ENCODE results near the gene LRP1B.

DNA sequence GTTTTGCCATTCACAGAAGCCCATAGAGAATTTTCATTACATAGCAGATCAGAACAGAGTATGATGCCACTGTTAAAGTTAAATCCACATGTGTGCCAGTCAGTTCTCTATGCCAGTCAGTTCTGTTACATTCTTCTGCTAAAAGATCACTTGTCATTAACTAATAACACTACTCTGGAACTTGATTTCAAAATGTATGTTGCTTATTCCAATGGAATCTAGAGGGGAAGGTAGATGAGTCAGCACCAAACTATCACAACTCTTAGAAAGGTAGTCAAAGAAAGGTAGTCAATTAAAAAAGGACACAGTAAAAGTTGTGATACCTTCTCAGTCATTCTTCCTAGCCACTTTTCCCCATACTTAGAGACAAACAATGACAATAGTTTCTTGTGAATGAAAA, 1214.4 kb downstream of the LRP1B start:
- TF ChIP-seq CEBPB (IDR thresholded peaks at IDR 0.05) (no peak), RAD21 (IDR thresholded peaks at IDR 0.05; ENCODE audit: low read depth) (no peak), EP300 (IDR thresholded peaks at IDR 0.05; ENCODE audit: borderline replicate concordance) (no peak), YY1 (IDR thresholded peaks at IDR 0.05; ENCODE audit: low read depth) (no peak), ZBTB7A (IDR thresholded peaks at IDR 0.05; ENCODE audit: low read depth) (no peak), TAF1 (IDR thresholded peaks at IDR 0.05; ENCODE audit: low read depth) (no peak), TCF12 (IDR thresholded peaks at IDR 0.05; ENCODE audit: low read depth) (no peak), FOXM1 (IDR thresholded peaks at IDR 0.05; ENCODE audit: borderline replicate concordance, low read depth) (no peak), CREB1 (IDR thresholded peaks at IDR 0.05; ENCODE audit: low read depth) (no peak), TEAD4 (IDR thresholded peaks at IDR 0.05) (no peak), NFIC (IDR thresholded peaks at IDR 0.05) (no peak)
- TF ChIP-seq, protein P1, sequence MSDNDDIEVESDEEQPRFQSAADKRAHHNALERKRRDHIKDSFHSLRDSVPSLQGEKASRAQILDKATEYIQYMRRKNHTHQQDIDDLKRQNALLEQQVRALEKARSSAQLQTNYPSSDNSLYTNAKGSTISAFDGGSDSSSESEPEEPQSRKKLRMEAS (IDR thresholded peaks at IDR 0.05): no peak
- TF ChIP-seq, protein P2, sequence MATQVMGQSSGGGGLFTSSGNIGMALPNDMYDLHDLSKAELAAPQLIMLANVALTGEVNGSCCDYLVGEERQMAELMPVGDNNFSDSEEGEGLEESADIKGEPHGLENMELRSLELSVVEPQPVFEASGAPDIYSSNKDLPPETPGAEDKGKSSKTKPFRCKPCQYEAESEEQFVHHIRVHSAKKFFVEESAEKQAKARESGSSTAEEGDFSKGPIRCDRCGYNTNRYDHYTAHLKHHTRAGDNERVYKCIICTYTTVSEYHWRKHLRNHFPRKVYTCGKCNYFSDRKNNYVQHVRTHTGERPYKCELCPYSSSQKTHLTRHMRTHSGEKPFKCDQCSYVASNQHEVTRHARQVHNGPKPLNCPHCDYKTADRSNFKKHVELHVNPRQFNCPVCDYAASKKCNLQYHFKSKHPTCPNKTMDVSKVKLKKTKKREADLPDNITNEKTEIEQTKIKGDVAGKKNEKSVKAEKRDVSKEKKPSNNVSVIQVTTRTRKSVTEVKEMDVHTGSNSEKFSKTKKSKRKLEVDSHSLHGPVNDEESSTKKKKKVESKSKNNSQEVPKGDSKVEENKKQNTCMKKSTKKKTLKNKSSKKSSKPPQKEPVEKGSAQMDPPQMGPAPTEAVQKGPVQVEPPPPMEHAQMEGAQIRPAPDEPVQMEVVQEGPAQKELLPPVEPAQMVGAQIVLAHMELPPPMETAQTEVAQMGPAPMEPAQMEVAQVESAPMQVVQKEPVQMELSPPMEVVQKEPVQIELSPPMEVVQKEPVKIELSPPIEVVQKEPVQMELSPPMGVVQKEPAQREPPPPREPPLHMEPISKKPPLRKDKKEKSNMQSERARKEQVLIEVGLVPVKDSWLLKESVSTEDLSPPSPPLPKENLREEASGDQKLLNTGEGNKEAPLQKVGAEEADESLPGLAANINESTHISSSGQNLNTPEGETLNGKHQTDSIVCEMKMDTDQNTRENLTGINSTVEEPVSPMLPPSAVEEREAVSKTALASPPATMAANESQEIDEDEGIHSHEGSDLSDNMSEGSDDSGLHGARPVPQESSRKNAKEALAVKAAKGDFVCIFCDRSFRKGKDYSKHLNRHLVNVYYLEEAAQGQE (IDR thresholded peaks at IDR 0.05; ENCODE audit: low read depth): no peak
- TF ChIP-seq, protein P3, sequence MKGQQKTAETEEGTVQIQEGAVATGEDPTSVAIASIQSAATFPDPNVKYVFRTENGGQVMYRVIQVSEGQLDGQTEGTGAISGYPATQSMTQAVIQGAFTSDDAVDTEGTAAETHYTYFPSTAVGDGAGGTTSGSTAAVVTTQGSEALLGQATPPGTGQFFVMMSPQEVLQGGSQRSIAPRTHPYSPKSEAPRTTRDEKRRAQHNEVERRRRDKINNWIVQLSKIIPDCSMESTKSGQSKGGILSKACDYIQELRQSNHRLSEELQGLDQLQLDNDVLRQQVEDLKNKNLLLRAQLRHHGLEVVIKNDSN (IDR thresholded peaks at IDR 0.05): no peak

Data from Ishikawa (cell line).